Measurements from ENCODE around the gene FCN3. TPM values are rescaled to one million over a fixed set of nuclear protein-coding genes. Genes with fewer than 3 reads are reported as not detected.
A peak's percentile ranks its signal among the peaks of the same experiment; 100 is the strongest.

FCN3 gene
- total RNA-seq, 3 donors from 2014 or later (not counting 1 experiment from before 2014, with no cell fraction given): not detected

- Histone ChIP-seq H3K36me3 (ENCODE audit: control insufficient read depth, insufficient read depth, low read length) (peaks cover 24% of the 10 kb centered on the region), H3K4me1 (ENCODE audit: control insufficient read depth, insufficient read depth, low read length) (peaks cover 16% of the 10 kb centered on the region), H3K9me3 (ENCODE audit: control insufficient read depth, insufficient read depth, low read length) (no peaks in the 10 kb centered on the region), H3K4me3 (ENCODE audit: low read length) (peak overlapping the region; percentile 97), H3K27me3 (ENCODE audit: control insufficient read depth, insufficient read depth, low read length) (no peaks in the 10 kb centered on the region), H3K27ac (ENCODE audit: low read length) (peak overlapping the region; percentile 89)
- H3K4me1 Mint-ChIP-seq: peaks cover 34 to 49% of the 10 kb centered on the region in 2 donors
- no peak for TF ChIP-seq CTCF (IDR thresholded peaks at IDR 0.05)
- 0% methylated on average over 6 of the region's 10 CpGs for WGBS (ENCODE audit: insufficient coverage)
- intact Hi-C loops (cut with micrococcal nuclease): loop anchor here (1.0 to 2.0 kb wide), 2 partner anchors 19 to 34 kb away; no protein-coding TSS in a partner anchor
- no peak for ATAC-seq
- peak overlapping the region; percentile 86 to 93 for H3K27ac Mint-ChIP-seq
- peaks cover 0 to 7% of the 10 kb centered on the region in 2 donors for H3K27me3 Mint-ChIP-seq (ENCODE audit: low read depth in 2 of 2)
- no peaks in the 10 kb centered on the region for H3K9me3 Mint-ChIP-seq
- no peak for DNase-seq
- H3K36me3 Mint-ChIP-seq: no peaks in the 10 kb centered on the region
- peak overlapping the region; percentile 92 for H3K4me3 Mint-ChIP-seq
Observed at GRCh38 chr1:27322569-27323240, 51.9 kb downstream of the FCN3 start.

- Histone ChIP-seq H3K36me3 (ENCODE audit: control insufficient read depth, insufficient read depth, low read length) (peaks cover 22% of the 10 kb centered on the region), H3K9me3 (ENCODE audit: control insufficient read depth, insufficient read depth, low read length) (no peaks in the 10 kb centered on the region), H3K27me3 (ENCODE audit: control insufficient read depth, insufficient read depth, low read length) (no peaks in the 10 kb centered on the region), H3K27ac (ENCODE audit: low read length) (peak within 1 kb of the TSS; percentile 89), H3K4me3 (ENCODE audit: low read length) (peak within 1 kb of the TSS; percentile 97), H3K4me1 (ENCODE audit: control insufficient read depth, insufficient read depth, low read length) (peaks cover 16% of the 10 kb centered on the region)
- under 1% methylated on average over 67 of the region's 67 CpGs for WGBS (ENCODE audit: insufficient coverage)
- Mint-ChIP-seq H3K36me3 (no peaks in the 10 kb centered on the region), H3K4me3 (peak within 1 kb of the TSS; percentile 92), H3K27me3 (ENCODE audit: low read depth in 2 of 2) (peaks cover 0 to 7% of the 10 kb centered on the region in 2 donors), H3K27ac (peak within 1 kb of the TSS; percentile 86 to 93), H3K4me1 (peaks cover 33 to 48% of the 10 kb centered on the region in 2 donors), H3K9me3 (no peaks in the 10 kb centered on the region)
- intact Hi-C loops (cut with micrococcal nuclease): loop anchor here (1.0 to 2.0 kb wide), 2 partner anchors 19 to 35 kb away; no protein-coding TSS in a partner anchor
- peak; percentile 94 to 98 for DNase-seq
- peak; percentile 96 to 99 (median 97) for ATAC-seq
- TF ChIP-seq CTCF (IDR thresholded peaks at IDR 0.05): no peak
Observed at GRCh38 chr1:27321813-27322568, 52.6 kb downstream of the FCN3 start, which contains the start of gene TMEM222. TMEM222 (plus strand) TSS chr1:27322163; CDS start chr1:27322198, 35 bp downstream.

Other genes with a start within 250 kb of the FCN3 start
- gene SLC9A1, start 219.7 kb downstream of the FCN3 start, total RNA-seq: 10 to 100 TPM; 26.5 to 37.4 (median 29.4) TPM
- gene WDTC1, start 140.2 kb downstream of the FCN3 start, total RNA-seq: 10 to 100 TPM; 68.9 to 82.0 (median 81.7) TPM
- 10 to 100 TPM; 34.9 to 41.2 (median 37.3) TPM for gene TMEM222, start 52.7 kb downstream of the FCN3 start, total RNA-seq
- 100 to 1,000 TPM; 244 to 312 (median 273) TPM for gene SYTL1, start 32.8 kb downstream of the FCN3 start, total RNA-seq
- 10 to 100 TPM in 2 of 3 donors, 1 to 10 TPM in 1; 8.2 to 15.1 (median 12.1) TPM for gene MAP3K6, start 7.9 kb downstream of the FCN3 start, total RNA-seq
- gene CD164L2, start 8.5 kb upstream of the FCN3 start, total RNA-seq: under 1 TPM in 1 of 3 donors, not detected in 2; 0.40 TPM
- under 1 TPM; 0.39 to 0.87 (median 0.60) TPM for gene GPR3, start 17.8 kb upstream of the FCN3 start, total RNA-seq
- 100 to 1,000 TPM; 137 to 153 (median 143) TPM for gene WASF2, start 115.3 kb upstream of the FCN3 start, total RNA-seq
- 10 to 100 TPM; 39.6 to 67.0 (median 47.0) TPM for gene AHDC1, start 229.3 kb upstream of the FCN3 start, total RNA-seq